NCI-H526 treated with DMSO at 0.1 percent for 48 hours (cell line): ENCODE results near the gene EFCAB6.

Source experiments
- DNase-seq: peaks from one replicate; lab custom pipeline; 2025; lab: John Stamatoyannopoulos, UW

EFCAB6 gene

DNA sequence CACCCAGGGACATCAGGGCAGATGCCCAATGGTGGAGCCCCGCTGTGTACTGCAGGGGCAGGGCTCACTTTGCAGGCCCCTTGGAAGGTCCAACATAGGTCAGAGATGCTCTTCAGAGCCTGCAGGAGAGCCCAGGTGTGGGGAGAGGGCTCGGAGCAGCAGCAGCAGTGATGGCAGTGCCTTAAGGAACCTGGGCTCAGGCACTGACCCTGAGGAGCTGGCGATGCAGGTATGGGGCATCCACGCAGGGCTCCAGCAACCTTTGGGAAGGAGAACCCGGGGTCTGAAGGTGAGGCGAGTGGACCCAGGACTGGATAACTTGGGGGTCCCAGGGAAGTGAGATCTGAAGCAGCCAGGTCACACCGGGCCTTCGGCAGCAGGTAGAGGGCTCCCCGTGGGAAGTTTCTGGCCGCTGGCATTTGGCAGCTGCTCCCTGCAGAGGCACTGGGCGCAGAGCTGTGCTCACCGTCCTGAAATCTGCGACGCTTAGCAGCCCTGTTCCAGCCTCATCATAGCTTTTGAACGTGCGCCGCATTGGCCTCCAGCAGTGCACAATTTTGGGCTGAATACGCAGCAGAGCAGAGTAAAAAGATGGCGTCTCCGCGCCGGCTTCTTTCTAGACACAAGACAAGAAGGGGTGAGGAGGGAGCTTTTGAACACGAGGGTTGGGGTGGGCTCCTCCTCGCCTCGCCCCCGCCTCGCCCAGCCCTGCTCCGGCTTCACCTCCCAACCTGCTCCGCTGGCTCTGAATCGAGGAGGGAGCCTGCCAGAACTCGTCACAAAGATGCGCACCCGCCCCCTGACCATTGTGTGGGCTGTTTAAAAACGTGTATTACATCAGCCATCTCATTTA, 281.5 kb downstream of the EFCAB6 start:
- no peak for DNase-seq

GRCh38 chr22:43529934-43530333, 282.2 kb downstream of the EFCAB6 start:
- no peak for DNase-seq

- DNase-seq = no peak
Observed at GRCh38 chr22:43529461-43529860, 282.6 kb downstream of the EFCAB6 start.

GRCh38 chr22:43528601-43529360, 283.3 kb downstream of the EFCAB6 start:
- no peak for DNase-seq

- DNase-seq = no peak
Observed at GRCh38 chr22:43526946-43527345, 285.2 kb downstream of the EFCAB6 start.

GRCh38 chr22:43526117-43526655, 285.9 kb downstream of the EFCAB6 start:
- DNase-seq = no peak

- no peak for DNase-seq
Observed at GRCh38 chr22:43521716-43522115, 290.4 kb downstream of the EFCAB6 start.

- no peak for DNase-seq
Observed at GRCh38 chr22:43520632-43521039, 291.5 kb downstream of the EFCAB6 start.

DNA sequence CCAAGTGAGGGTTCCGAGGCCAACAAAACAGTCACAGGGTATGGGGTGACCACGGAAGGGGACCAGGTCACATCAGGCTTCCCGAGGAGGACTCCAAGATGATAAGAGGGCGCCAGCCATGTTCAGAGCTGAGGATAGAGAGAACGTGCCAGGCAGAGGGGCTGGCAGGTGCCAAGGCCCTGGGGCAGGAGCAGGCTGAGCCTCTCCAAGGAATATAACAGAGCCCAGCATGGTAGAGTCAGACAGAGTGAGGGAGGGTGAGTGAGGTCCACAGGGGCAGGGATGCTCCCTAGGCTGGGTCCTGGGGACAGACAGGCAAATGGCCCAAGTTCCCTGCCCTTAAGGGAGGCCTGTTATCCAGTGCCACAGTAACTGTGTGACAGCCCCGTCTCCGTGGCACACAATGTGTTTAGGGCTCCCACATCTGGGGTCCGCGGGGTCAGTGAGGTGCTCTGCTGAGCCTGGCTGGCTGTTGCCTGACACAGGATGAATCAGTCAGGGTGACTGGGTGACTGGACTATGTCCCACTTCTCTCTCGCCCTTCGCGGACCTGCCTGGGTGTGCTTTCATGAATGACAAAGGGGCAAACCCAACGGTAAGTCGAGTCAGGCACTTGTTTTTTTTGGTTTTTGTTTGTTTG, 295.0 kb downstream of the EFCAB6 start:
- DNase-seq = no peak

- DNase-seq = no peak
Observed at GRCh38 chr22:43516386-43516785, 295.7 kb downstream of the EFCAB6 start.

GRCh38 chr22:43515902-43516301, 296.2 kb downstream of the EFCAB6 start:
- no peak for DNase-seq

GRCh38 chr22:43515411-43515810, 296.7 kb downstream of the EFCAB6 start:
- DNase-seq = no peak

- no peak for DNase-seq
Observed at GRCh38 chr22:43514476-43515157, 297.5 kb downstream of the EFCAB6 start.

DNA sequence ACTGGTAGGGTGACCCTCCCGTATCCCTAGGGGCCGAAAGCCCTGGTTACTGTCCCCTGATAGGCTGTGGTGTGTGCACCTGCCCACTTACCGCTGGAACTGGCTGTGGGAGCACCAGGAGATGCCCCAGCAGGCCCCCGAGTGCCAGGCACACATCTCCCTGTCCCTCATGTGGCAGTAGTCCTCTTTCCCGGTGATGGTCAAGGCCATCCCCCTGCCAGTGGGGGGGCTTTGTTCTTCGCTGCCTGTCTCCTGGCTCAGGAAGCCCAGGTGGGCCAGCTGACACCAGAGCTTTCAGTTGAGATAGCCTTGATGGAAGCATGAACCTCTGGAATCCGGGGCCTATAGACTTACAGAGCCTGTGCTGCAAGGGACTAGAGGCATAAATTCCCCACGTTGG, 299.8 kb downstream of the EFCAB6 start:
- no peak for DNase-seq

GRCh38 chr22:43511276-43511910, 300.7 kb downstream of the EFCAB6 start:
- no peak for DNase-seq

GRCh38 chr22:43510281-43511070, 301.6 kb downstream of the EFCAB6 start:
- no peak for DNase-seq

DNA sequence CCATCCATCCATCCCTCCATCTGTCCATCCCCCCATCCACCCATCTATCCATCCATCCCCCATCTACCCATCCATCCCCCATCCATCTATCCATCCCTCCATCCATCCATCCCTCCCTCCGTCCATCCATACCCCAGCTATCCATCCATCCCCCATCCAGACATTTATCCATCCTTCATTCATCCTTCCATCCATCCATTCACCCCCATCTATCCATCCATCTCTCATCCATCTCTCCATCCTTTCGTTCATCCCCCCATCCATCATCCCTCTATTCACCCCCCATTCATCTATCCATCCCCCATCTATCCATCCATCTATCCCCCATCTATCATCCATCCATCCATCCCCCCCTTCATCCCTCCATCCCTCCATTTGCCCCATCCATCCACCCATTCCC, 302.8 kb downstream of the EFCAB6 start:
- no peak for DNase-seq

DNA sequence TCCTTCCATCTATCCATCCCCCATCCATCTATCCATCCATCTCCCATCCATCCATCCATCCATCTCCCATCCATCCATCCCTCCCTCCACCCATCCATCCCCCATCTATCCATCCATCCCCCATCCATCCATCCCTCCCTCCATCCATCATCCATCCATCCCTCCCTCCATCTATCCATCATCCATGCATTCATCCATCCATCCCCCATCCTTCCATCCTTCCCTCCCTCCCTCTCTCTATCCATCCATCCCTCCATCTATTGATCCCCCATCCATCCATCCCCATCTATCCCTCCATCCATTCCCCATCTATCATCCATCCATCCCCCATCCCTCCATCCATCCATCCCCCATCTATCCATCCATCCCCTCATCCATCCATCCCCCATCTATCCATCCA, 303.6 kb downstream of the EFCAB6 start:
- no peak for DNase-seq

- DNase-seq = no peak
Observed at GRCh38 chr22:43507235-43507634, 304.9 kb downstream of the EFCAB6 start.

DNA sequence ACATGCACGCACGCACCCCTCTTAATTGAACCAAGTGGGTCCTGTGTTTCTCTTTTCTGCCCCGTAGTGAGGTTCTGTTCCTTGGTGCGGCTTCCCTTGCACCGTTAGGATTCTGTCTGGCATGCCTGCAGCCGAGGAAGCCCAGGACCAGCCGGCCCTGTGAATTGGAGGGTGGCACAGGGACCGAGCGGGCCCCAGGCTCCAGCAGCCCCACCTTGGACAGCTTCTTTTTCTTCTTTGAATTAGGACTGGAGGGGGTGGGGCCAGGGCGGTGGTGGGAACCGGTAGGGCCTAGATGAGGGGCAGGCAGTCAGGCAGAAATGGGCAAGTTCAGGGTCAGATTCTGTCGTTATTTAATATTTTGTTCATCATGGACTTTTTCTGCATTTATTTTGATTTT, 305.6 kb downstream of the EFCAB6 start:
- DNase-seq = no peak

GRCh38 chr22:43505896-43506295, 306.2 kb downstream of the EFCAB6 start:
- DNase-seq = no peak
